GM18868 (cell line): ENCODE results near the gene ATP9A.
A peak's percentile ranks its signal among the peaks of the same experiment; 100 is the strongest.
"Not testable (repeated sequence)": the region's sequence is repeated elsewhere in the genome, so short reads cannot be mapped to it uniquely, and the experiment has no call there.

Experiments used
- ATAC-seq: cut with Tn5 transposase; IDR thresholded peaks from one replicate; pipeline ENCODE4 v1.9.1; 2021; ENCODE audit warnings: mild to moderate bottlenecking, moderate library complexity; ENCODE audit not compliant: unreplicated experiment

Gene ATP9A

GRCh38 chr20:51659491-51660050 is 108.6 kb downstream of the ATP9A start:
- ATAC-seq: no peak

GRCh38 chr20:51656726-51657260 is 111.4 kb downstream of the ATP9A start:
- ATAC-seq: no peak

- ATAC-seq: not testable (repeated sequence)
Measured at GRCh38 chr20:51656089-51656488, 112.1 kb downstream of the ATP9A start.

- no peak for ATAC-seq
Measured at GRCh38 chr20:51654495-51654894, 113.7 kb downstream of the ATP9A start.

- ATAC-seq: no peak
Measured at GRCh38 chr20:51654060-51654459, 114.1 kb downstream of the ATP9A start.

GRCh38 chr20:51653226-51653625 is 115.0 kb downstream of the ATP9A start:
- ATAC-seq: no peak

GRCh38 chr20:51651921-51652549 is 116.2 kb downstream of the ATP9A start:
- ATAC-seq: no peak

- peak; percentile 69 for ATAC-seq
Measured at GRCh38 chr20:51650685-51651134, 117.5 kb downstream of the ATP9A start.

- no peak for ATAC-seq
Measured at GRCh38 chr20:51648571-51648947, 119.6 kb downstream of the ATP9A start.

GRCh38 chr20:51647674-51648570 is 120.3 kb downstream of the ATP9A start:
- ATAC-seq: no peak

- not testable (repeated sequence) for ATAC-seq
Measured at GRCh38 chr20:51643810-51644209, 124.4 kb downstream of the ATP9A start.

GRCh38 chr20:51643390-51643789 is 124.8 kb downstream of the ATP9A start:
- no peak for ATAC-seq

- no peak for ATAC-seq
Measured at GRCh38 chr20:51641866-51642265, 126.3 kb downstream of the ATP9A start.

GRCh38 chr20:51640743-51641142 is 127.4 kb downstream of the ATP9A start:
- ATAC-seq: no peak

GRCh38 chr20:51639206-51639832 is 128.9 kb downstream of the ATP9A start:
- no peak for ATAC-seq

GRCh38 chr20:51637241-51637640 is 130.9 kb downstream of the ATP9A start:
- no peak for ATAC-seq

GRCh38 chr20:51636123-51636522 is 132.1 kb downstream of the ATP9A start:
- no peak for ATAC-seq

GRCh38 chr20:51635680-51636079 is 132.5 kb downstream of the ATP9A start:
- no peak for ATAC-seq

GRCh38 chr20:51634877-51635276 is 133.3 kb downstream of the ATP9A start:
- ATAC-seq: no peak

- ATAC-seq: no peak
Measured at GRCh38 chr20:51634257-51634656, 133.9 kb downstream of the ATP9A start.

- no peak for ATAC-seq
Measured at GRCh38 chr20:51633430-51633829, 134.8 kb downstream of the ATP9A start.
